IMR-90 (cell line): Measurements from ENCODE around the gene TMEM17. TPM values are rescaled to one million over a fixed set of nuclear protein-coding genes. Genes with fewer than 3 reads are reported as not detected.

Experiments
- ATAC-seq: fragments of 200-7000 bp; cut with Tn5 transposase; 2 replicates; pipeline ENCODE4 v1.9.1; 2020; ENCODE audit warnings: low read depth, mild to moderate bottlenecking, moderate library complexity
- BruUV-seq: library from RNA; stranded (reverse); fragments of 400-500 nt; replicated peaks from 2 replicates; lab custom pipeline; 2021; lab: Mats Ljungman, UMichigan
- CTCF ChIA-PET: fragments of 300-600 bp; formaldehyde crosslinking; extraction: SDS; loops from one replicate; lab custom pipeline; 2021; ENCODE audit warnings: antibody characterized with exemption; lab: Yijun Ruan, JAX
- POLR2A ChIA-PET: fragments of 300-600 bp; sonication (Branson Sonifier 250); formaldehyde crosslinking; loops from one replicate; lab custom pipeline; 2022; ENCODE audit warnings: antibody characterized with exemption; ENCODE audit not compliant: unreplicated experiment; lab: Charles Lee
- DNase-seq: peaks from one replicate; pipeline ENCODE4 v3.0.0; 2013
- H2AFZ ChIP-seq: replicated peaks from 2 replicates; pipeline ENCODE3; 2013; ENCODE audit warnings: low read length, mild to moderate bottlenecking; ENCODE audit not compliant: poor library complexity
- H2AK5ac ChIP-seq: 2 replicates; pipeline ENCODE4 v1.6.1; 2013; ENCODE audit warnings: low read depth, low read length, inconsistent platforms
- H2AK9ac ChIP-seq: replicated peaks from 2 replicates; pipeline ENCODE3; 2013; ENCODE audit warnings: mild to moderate bottlenecking, low read depth, low read length, moderate library complexity; ENCODE audit not compliant: poor library complexity
- H2BK120ac ChIP-seq: 2 replicates; pipeline ENCODE4 v1.6.1; 2013; ENCODE audit warnings: low read depth, low read length, inconsistent platforms
- H2BK15ac ChIP-seq: 3 replicates; pipeline ENCODE4 v1.6.1; 2013; ENCODE audit warnings: low read depth, low read length, inconsistent platforms
- H2BK20ac ChIP-seq: 2 replicates; pipeline ENCODE4 v1.6.1; 2013; ENCODE audit warnings: low read depth, mild to moderate bottlenecking, inconsistent platforms, low read length, moderate library complexity
- H2BK5ac ChIP-seq: 2 replicates; pipeline ENCODE4 v1.6.1; 2013; ENCODE audit warnings: mild to moderate bottlenecking, low read depth, low read length, inconsistent platforms; ENCODE audit not compliant: poor library complexity, severe bottlenecking
- H3K14ac ChIP-seq: replicated peaks from 2 replicates; pipeline ENCODE4 v1.6.1; 2013; ENCODE audit warnings: low read depth, low read length, inconsistent platforms
- H3K18ac ChIP-seq: 2 replicates; pipeline ENCODE4 v1.6.1; 2013; ENCODE audit warnings: low read depth, low read length, control low read depth
- H3K23ac ChIP-seq: 2 replicates; pipeline ENCODE4 v1.6.1; 2013; ENCODE audit warnings: low read depth, low read length, inconsistent platforms
- H3K27ac ChIP-seq: 2 replicates; pipeline ENCODE4 v1.5.1; 2013; ENCODE audit warnings: mild to moderate bottlenecking, control low read depth, low read length; ENCODE audit not compliant: insufficient read depth
- H3K27me3 ChIP-seq: 2 replicates; pipeline ENCODE4 v1.6.1; 2013; ENCODE audit warnings: low read length; ENCODE audit not compliant: control insufficient read depth, insufficient read depth
- H3K36me3 ChIP-seq: 2 replicates; pipeline ENCODE4 v1.6.1; 2013; ENCODE audit warnings: low read length, mixed read lengths; ENCODE audit not compliant: control insufficient read depth, insufficient read depth
- H3K4ac ChIP-seq: 2 replicates; pipeline ENCODE4 v1.6.1; 2013; ENCODE audit warnings: low read depth, low read length, inconsistent platforms
- H3K4me1 ChIP-seq: 2 replicates; pipeline ENCODE4 v1.6.1; 2013; ENCODE audit warnings: low read length, mixed read lengths; ENCODE audit not compliant: control insufficient read depth, insufficient read depth
- H3K4me2 ChIP-seq: 2 replicates; pipeline ENCODE4 v1.6.1; 2013; ENCODE audit warnings: low read depth, mild to moderate bottlenecking, control low read depth, low read length, moderate library complexity
- H3K4me3 ChIP-seq: 2 replicates; pipeline ENCODE4 v1.5.1; 2013; ENCODE audit warnings: low read depth, mild to moderate bottlenecking, control low read depth, low read length, moderate library complexity; ENCODE audit not compliant: insufficient read depth
- H3K56ac ChIP-seq: 2 replicates; pipeline ENCODE4 v1.6.1; 2013; ENCODE audit warnings: low read length, inconsistent platforms; ENCODE audit not compliant: insufficient read depth; ENCODE audit errors: extremely low read depth
- H3K79me1 ChIP-seq, 2 experiments: 2 replicates each; pipeline ENCODE4 v1.6.1; 2013; ENCODE audit warnings: low read length in 2 of 2, inconsistent platforms in 1 of 2, low read depth in 1 of 2
- H3K9ac ChIP-seq: 2 replicates; pipeline ENCODE4 v1.6.1; 2013; ENCODE audit warnings: low read depth, low read length, control low read depth
- H3K9me1 ChIP-seq: 2 replicates; pipeline ENCODE4 v1.6.1; 2013; ENCODE audit warnings: low read length, inconsistent platforms; ENCODE audit not compliant: insufficient read depth
- H3K9me3 ChIP-seq: 2 replicates; pipeline ENCODE4 v1.6.1; 2013; ENCODE audit warnings: low read length; ENCODE audit not compliant: control insufficient read depth, insufficient read depth
- H4K20me1 ChIP-seq: 2 replicates; pipeline ENCODE4 v1.6.1; 2013; ENCODE audit warnings: low read length, inconsistent platforms; ENCODE audit not compliant: insufficient read depth
- H4K5ac ChIP-seq: 2 replicates; pipeline ENCODE4 v1.6.1; 2013; ENCODE audit warnings: mild to moderate bottlenecking, low read depth, low read length, control low read depth
- H4K8ac ChIP-seq, 2 experiments: 2 replicates each; pipeline ENCODE4 v1.6.1; 2013; ENCODE audit warnings: low read depth in 2 of 2, low read length in 2 of 2, control low read depth in 1 of 2, inconsistent platforms in 1 of 2
- H4K91ac ChIP-seq: 2 replicates; pipeline ENCODE4 v1.6.1; 2013; ENCODE audit warnings: low read depth, low read length, inconsistent platforms; ENCODE audit not compliant: insufficient read depth
- CEBPB ChIP-seq: IDR thresholded peaks from 2 replicates; pipeline ENCODE4 v1.6.1; 2012; ENCODE audit warnings: low read depth, low read length, improper control_type of control experiment
- FOS ChIP-seq: fragments of 150-350 bp; IDR thresholded peaks from 2 replicates; pipeline ENCODE4 v1.6.1; 2016; ENCODE audit warnings: low read depth, low read length
- MAFK ChIP-seq: IDR thresholded peaks from 2 replicates; pipeline ENCODE4 v1.6.1; 2012; ENCODE audit warnings: low read depth, low read length, improper control_type of control experiment
- MAZ ChIP-seq: IDR thresholded peaks from 2 replicates; pipeline ENCODE4 v1.6.1; 2012; ENCODE audit warnings: low read depth, mild to moderate bottlenecking, low read length, improper control_type of control experiment, moderate library complexity, borderline replicate concordance
- MXI1 ChIP-seq: IDR thresholded peaks from 2 replicates; pipeline ENCODE4 v1.6.1; 2012; ENCODE audit warnings: low read depth, mild to moderate bottlenecking, low read length, moderate library complexity, borderline replicate concordance
- NFE2L2 ChIP-seq: fragments of 150-350 bp; IDR thresholded peaks from 2 replicates; pipeline ENCODE4 v1.6.1; 2016; ENCODE audit warnings: low read depth, mild to moderate bottlenecking, low read length
- POLR2A ChIP-seq: IDR thresholded peaks from 2 replicates; pipeline ENCODE4 v1.6.1; 2012; ENCODE audit warnings: mild to moderate bottlenecking, low read depth, low read length
- RAD21 ChIP-seq: IDR thresholded peaks from 2 replicates; pipeline ENCODE4 v1.6.1; 2012; ENCODE audit warnings: low read length, improper control_type of control experiment
- RCOR1 ChIP-seq: IDR thresholded peaks from 2 replicates; pipeline ENCODE4 v1.6.1; 2012; ENCODE audit warnings: mild to moderate bottlenecking, low read length, improper control_type of control experiment; ENCODE audit not compliant: insufficient replicate concordance
- RFX5 ChIP-seq: IDR thresholded peaks from 2 replicates; pipeline ENCODE4 v1.8.0; 2012; ENCODE audit warnings: low read depth, mild to moderate bottlenecking, low read length, moderate library complexity
- SMC3 ChIP-seq: fragments of 150-350 bp; IDR thresholded peaks from 2 replicates; pipeline ENCODE4 v1.6.1; 2016; ENCODE audit warnings: low read depth, mild to moderate bottlenecking, antibody characterized with exemption, low read length, moderate library complexity
- WGBS, 2 experiments: methylation state at CpG; one replicate each; pipeline versions ENCODE4 v1.1.5 to v1.1.7; 2013; ENCODE audit warnings: missing lambda C conversion rate in 2 of 2; ENCODE audit not compliant: insufficient read length in 1 of 2; ENCODE audit errors: extremely low coverage in 2 of 2; 5-methylcytosine and 5-hydroxymethylcytosine counted together
- dilution Hi-C: fragments of 300-500 bp; cut with HindIII; formaldehyde crosslinking; loops from one replicate; pipeline ENCODE4 v1.14.3; 2018; ENCODE audit warnings: low sequenced_read_pairs; ENCODE audit not compliant: unreplicated experiment
- in situ Hi-C: fragments of 300-500 bp; cut with MboI; formaldehyde crosslinking; loops from 3 replicates; pipeline ENCODE4 v1.14.3; 2019; ENCODE audit warnings: low sequenced_read_pairs, inconsistent platforms, mixed read lengths
- intact Hi-C: fragments of 100-400 bp; cut with micrococcal nuclease; formaldehyde crosslinking; loops from 2 replicates; pipeline ENCODE4 v1.10.0; 2022
- polyA plus RNA-seq, 3 experiments: library from polyadenylated mRNA; depleted of rRNA; stranded (reverse); fragments of >200 nt; gene quantifications; 2 replicates each; pipeline ENCODE4 v1.2.3, GENCODE V29; 2012; ENCODE audit warnings: low replicate concordance in 1 of 3
- total RNA-seq: library from RNA; depleted of rRNA; stranded (reverse); fragments of >200 nt; gene quantifications from 2 replicates; pipeline ENCODE4 v1.2.3, GENCODE V29; 2012
- TF ChIP-seq, protein P1 (sequence below): conservative IDR thresholded peaks from 2 replicates; pipeline ENCODE4 v1.5.1; 2012; ENCODE audit warnings: mild to moderate bottlenecking, low read depth, low read length, improper control_type of control experiment
- TF ChIP-seq, protein P2 (sequence below): fragments of 150-350 bp; IDR thresholded peaks from 2 replicates; pipeline ENCODE4 v1.6.1; 2017; ENCODE audit warnings: mild to moderate bottlenecking, antibody characterized with exemption, low read length, low read depth

The TMEM17 gene
- total and polyA plus RNA-seq, 2 of the 4 experiments (the other 2 are of a cell fraction): 1.3 to 1.8 TPM

DNA sequence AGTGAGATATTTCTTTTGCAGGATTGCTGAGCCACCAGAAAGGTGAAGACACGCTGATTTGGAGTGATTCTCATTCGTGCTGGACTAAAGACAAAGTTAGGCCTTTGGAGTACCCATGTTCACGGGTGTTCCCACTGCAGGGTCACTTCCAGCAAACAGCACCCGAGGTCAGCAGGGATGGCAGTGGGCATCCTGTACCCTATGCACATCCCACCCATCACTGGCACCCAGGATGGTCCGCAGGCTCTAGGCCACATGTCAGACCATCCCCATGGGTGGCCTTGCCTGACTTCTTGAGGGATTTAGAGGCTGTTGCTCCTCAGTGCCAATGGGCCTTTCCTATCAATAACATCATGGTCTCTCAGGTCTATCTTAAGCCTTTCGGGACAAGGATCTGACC lies 39.3 kb upstream of the TMEM17 start:
- Histone ChIP-seq H3K79me1 (no peaks in the 10 kb centered on the region), H3K4me2 (no peak overlapping the region), H3K56ac (no peak overlapping the region), H3K9me1 (no peaks in the 10 kb centered on the region; the same call in 1 of the 2 replicates), H4K20me1 (no peaks in the 10 kb centered on the region), H3K23ac (no peak overlapping the region), H3K4me1 (no peaks in the 10 kb centered on the region; the same call in 1 of the 2 replicates), H3K27ac (no peak overlapping the region), H3K9me3 (no peaks in the 10 kb centered on the region), H3K9ac (no peak overlapping the region), H4K5ac (no peak overlapping the region), H2AK9ac (no peak overlapping the region), H3K14ac (no peak overlapping the region), H2AFZ (no peak overlapping the region), H2BK5ac (no peak overlapping the region), H3K4ac (no peak overlapping the region; the same call in 1 of the 2 replicates), H3K36me3 (no peaks in the 10 kb centered on the region), H3K18ac (no peak overlapping the region), H4K8ac (no peak overlapping the region), H2BK20ac (no peak overlapping the region), H3K27me3 (no peaks in the 10 kb centered on the region), H4K91ac (no peak overlapping the region), H2AK5ac (no peak overlapping the region), H2BK120ac (no peak overlapping the region), H2BK15ac (no peak overlapping the region), H3K4me3 (no peak overlapping the region)
- ChIA-PET CTCF (no interaction called here), POLR2A (no interaction called here)
- DNase-seq (no peak), ATAC-seq (no peak)
- intact Hi-C loops (no loop called here), in situ Hi-C loops (no loop called here), dilution Hi-C loops (no loop called here)
- no TSS peak for BruUV-seq
- WGBS, 2 experiments: no CpG with 5 or more reads among the region's 6 CpGs
- TF ChIP-seq RAD21: no peak
- no peak for TF ChIP-seq RFX5
- no peak for TF ChIP-seq MXI1
- no peak for TF ChIP-seq RCOR1
- TF ChIP-seq POLR2A: no peak
- TF ChIP-seq MAZ: no peak
- no peak for TF ChIP-seq SMC3
- TF ChIP-seq MAFK: no peak
- TF ChIP-seq, protein P1, sequence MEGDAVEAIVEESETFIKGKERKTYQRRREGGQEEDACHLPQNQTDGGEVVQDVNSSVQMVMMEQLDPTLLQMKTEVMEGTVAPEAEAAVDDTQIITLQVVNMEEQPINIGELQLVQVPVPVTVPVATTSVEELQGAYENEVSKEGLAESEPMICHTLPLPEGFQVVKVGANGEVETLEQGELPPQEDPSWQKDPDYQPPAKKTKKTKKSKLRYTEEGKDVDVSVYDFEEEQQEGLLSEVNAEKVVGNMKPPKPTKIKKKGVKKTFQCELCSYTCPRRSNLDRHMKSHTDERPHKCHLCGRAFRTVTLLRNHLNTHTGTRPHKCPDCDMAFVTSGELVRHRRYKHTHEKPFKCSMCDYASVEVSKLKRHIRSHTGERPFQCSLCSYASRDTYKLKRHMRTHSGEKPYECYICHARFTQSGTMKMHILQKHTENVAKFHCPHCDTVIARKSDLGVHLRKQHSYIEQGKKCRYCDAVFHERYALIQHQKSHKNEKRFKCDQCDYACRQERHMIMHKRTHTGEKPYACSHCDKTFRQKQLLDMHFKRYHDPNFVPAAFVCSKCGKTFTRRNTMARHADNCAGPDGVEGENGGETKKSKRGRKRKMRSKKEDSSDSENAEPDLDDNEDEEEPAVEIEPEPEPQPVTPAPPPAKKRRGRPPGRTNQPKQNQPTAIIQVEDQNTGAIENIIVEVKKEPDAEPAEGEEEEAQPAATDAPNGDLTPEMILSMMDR: no peak
- TF ChIP-seq CEBPB: no peak
- TF ChIP-seq, protein P2, sequence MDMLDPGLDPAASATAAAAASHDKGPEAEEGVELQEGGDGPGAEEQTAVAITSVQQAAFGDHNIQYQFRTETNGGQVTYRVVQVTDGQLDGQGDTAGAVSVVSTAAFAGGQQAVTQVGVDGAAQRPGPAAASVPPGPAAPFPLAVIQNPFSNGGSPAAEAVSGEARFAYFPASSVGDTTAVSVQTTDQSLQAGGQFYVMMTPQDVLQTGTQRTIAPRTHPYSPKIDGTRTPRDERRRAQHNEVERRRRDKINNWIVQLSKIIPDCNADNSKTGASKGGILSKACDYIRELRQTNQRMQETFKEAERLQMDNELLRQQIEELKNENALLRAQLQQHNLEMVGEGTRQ: no peak
- TF ChIP-seq NFE2L2: no peak
- no peak for TF ChIP-seq FOS
